Loucy (cell line): ENCODE results near the gene PRKCQ.

Source experiments
- H2AFZ ChIP-seq: fragments of 200-600 bp; sonication (generic); 2 replicates; pipeline ENCODE4 v1.6.0; 2016; ENCODE audit warnings: antibody characterized with exemption, mild to moderate bottlenecking, low read length, moderate library complexity
- H3F3A ChIP-seq: fragments of 200-600 bp; 2 replicates; pipeline ENCODE4 v1.6.0; 2016; ENCODE audit warnings: antibody characterized with exemption, low read depth, mild to moderate bottlenecking
- H3K27me3 ChIP-seq: fragments of 200-600 bp; sonication (generic); 2 replicates; pipeline ENCODE4 v1.6.1; 2014; ENCODE audit warnings: low read length, mild to moderate bottlenecking; ENCODE audit not compliant: insufficient read depth, poor library complexity, severe bottlenecking
- H3K36me3 ChIP-seq: fragments of 200-600 bp; sonication (generic); 2 replicates; pipeline ENCODE4 v1.6.1; 2016; ENCODE audit warnings: low read length; ENCODE audit not compliant: insufficient read depth
- H3K4me1 ChIP-seq: fragments of 200-600 bp; sonication (generic); 2 replicates; pipeline ENCODE4 v1.5.1; 2014; ENCODE audit warnings: low read length, mild to moderate bottlenecking; ENCODE audit not compliant: insufficient read depth, poor library complexity, severe bottlenecking
- H3K4me2 ChIP-seq: fragments of 200-600 bp; sonication (generic); 2 replicates; pipeline ENCODE4 v1.6.0; 2014; ENCODE audit warnings: antibody characterized with exemption, low read length, low read depth, mild to moderate bottlenecking; ENCODE audit not compliant: poor library complexity, severe bottlenecking
- H3K4me3 ChIP-seq: fragments of 200-600 bp; sonication (generic); 2 replicates; pipeline ENCODE4 v1.5.1; 2014; ENCODE audit warnings: low read length, mild to moderate bottlenecking, mixed read lengths; ENCODE audit not compliant: poor library complexity, severe bottlenecking
- H3K79me2 ChIP-seq: fragments of 200-600 bp; sonication (generic); 2 replicates; pipeline ENCODE4 v1.6.1; 2014; ENCODE audit warnings: low read length; ENCODE audit not compliant: insufficient read depth
- H3K9ac ChIP-seq: fragments of 200-600 bp; sonication (generic); 2 replicates; pipeline ENCODE4 v1.6.0; 2014; ENCODE audit warnings: mild to moderate bottlenecking, low read depth, low read length, moderate library complexity; ENCODE audit not compliant: poor library complexity, severe bottlenecking
- H3K9me2 ChIP-seq: fragments of 200-600 bp; sonication (generic); replicated peaks from 2 replicates; pipeline ENCODE4 v1.6.1; 2016; ENCODE audit warnings: low read depth, low read length, mixed read lengths
- H3K9me3 ChIP-seq: fragments of 200-600 bp; sonication (generic); 2 replicates; pipeline ENCODE4 v1.6.1; 2014; ENCODE audit warnings: mild to moderate bottlenecking, antibody characterized with exemption, low read length, low read depth; ENCODE audit not compliant: insufficient read depth
- H4K20me1 ChIP-seq: fragments of 200-600 bp; sonication (generic); 2 replicates; pipeline ENCODE4 v1.6.0; 2014; ENCODE audit warnings: antibody characterized with exemption, low read length, mild to moderate bottlenecking; ENCODE audit not compliant: insufficient read depth, poor library complexity, severe bottlenecking
- CTCF ChIP-seq: fragments of 200-600 bp; sonication (generic); conservative IDR thresholded peaks from 2 replicates; pipeline ENCODE4 v1.5.1; 2014; ENCODE audit warnings: mild to moderate bottlenecking, antibody characterized with exemption, low read length
- EZH2phosphoT487 ChIP-seq: fragments of 200-600 bp; IDR thresholded peaks from 2 replicates; pipeline ENCODE4 v1.6.1; 2018; ENCODE audit warnings: antibody characterized with exemption, mild to moderate bottlenecking, moderate library complexity, borderline replicate concordance

PRKCQ gene

GRCh38 chr10:6388261-6388893 is 191.7 kb downstream of the PRKCQ start:
- H3K4me2 ChIP-seq = no peak overlapping the region

GRCh38 chr10:6386960-6387359 is 193.1 kb downstream of the PRKCQ start:
- H3K4me2 ChIP-seq = no peak overlapping the region
- no peaks in the 10 kb centered on the region for H3K36me3 ChIP-seq
- no peak overlapping the region for H2AFZ ChIP-seq
- no peaks in the 10 kb centered on the region for H4K20me1 ChIP-seq
- peaks cover 6% of the 10 kb centered on the region for H3K4me1 ChIP-seq
- H3F3A ChIP-seq = no peaks in the 10 kb centered on the region
- TF ChIP-seq CTCF = no peak
- no peak overlapping the region for H3K9ac ChIP-seq
- H3K9me3 ChIP-seq = peaks cover 5% of the 10 kb centered on the region; the same call in 1 of the 2 replicates
- H3K9me2 ChIP-seq = no peaks in the 10 kb centered on the region
- H3K4me3 ChIP-seq = no peak overlapping the region
- H3K79me2 ChIP-seq = no peaks in the 10 kb centered on the region
- no peaks in the 10 kb centered on the region for H3K27me3 ChIP-seq

More at GRCh38 chr10:6388261-6388893, 191.7 kb downstream of the PRKCQ start:
- no peaks in the 10 kb centered on the region for H3K36me3 ChIP-seq
- no peaks in the 10 kb centered on the region for H3F3A ChIP-seq
- H2AFZ ChIP-seq = no peak overlapping the region
- peaks cover 5% of the 10 kb centered on the region; the same call in 1 of the 2 replicates for H3K9me3 ChIP-seq
- no peaks in the 10 kb centered on the region for H4K20me1 ChIP-seq
- TF ChIP-seq CTCF = no peak
- TF ChIP-seq EZH2phosphoT487 = no peak
- H3K9me2 ChIP-seq = no peaks in the 10 kb centered on the region
- H3K9ac ChIP-seq = no peak overlapping the region
- H3K4me1 ChIP-seq = no peaks in the 10 kb centered on the region
- no peak overlapping the region for H3K4me3 ChIP-seq
- H3K27me3 ChIP-seq = no peaks in the 10 kb centered on the region
- no peaks in the 10 kb centered on the region for H3K79me2 ChIP-seq

GRCh38 chr10:6386346-6386745 is 193.7 kb downstream of the PRKCQ start:
- peaks cover 11% of the 10 kb centered on the region for H3K4me1 ChIP-seq
- no peak overlapping the region for H2AFZ ChIP-seq
- no peak overlapping the region for H3K9ac ChIP-seq
- H3F3A ChIP-seq = no peaks in the 10 kb centered on the region
- no peaks in the 10 kb centered on the region for H3K79me2 ChIP-seq
- no peaks in the 10 kb centered on the region for H3K36me3 ChIP-seq
- H3K9me3 ChIP-seq = peaks cover 9% of the 10 kb centered on the region; the same call in 1 of the 2 replicates
- no peak overlapping the region for H3K4me3 ChIP-seq
- H3K9me2 ChIP-seq = no peaks in the 10 kb centered on the region
- no peaks in the 10 kb centered on the region for H4K20me1 ChIP-seq
- no peaks in the 10 kb centered on the region for H3K27me3 ChIP-seq
- H3K4me2 ChIP-seq = no peak overlapping the region
- TF ChIP-seq CTCF (no peak), EZH2phosphoT487 (no peak)
